Measurements from ENCODE around the gene ELMO3.

DNA sequence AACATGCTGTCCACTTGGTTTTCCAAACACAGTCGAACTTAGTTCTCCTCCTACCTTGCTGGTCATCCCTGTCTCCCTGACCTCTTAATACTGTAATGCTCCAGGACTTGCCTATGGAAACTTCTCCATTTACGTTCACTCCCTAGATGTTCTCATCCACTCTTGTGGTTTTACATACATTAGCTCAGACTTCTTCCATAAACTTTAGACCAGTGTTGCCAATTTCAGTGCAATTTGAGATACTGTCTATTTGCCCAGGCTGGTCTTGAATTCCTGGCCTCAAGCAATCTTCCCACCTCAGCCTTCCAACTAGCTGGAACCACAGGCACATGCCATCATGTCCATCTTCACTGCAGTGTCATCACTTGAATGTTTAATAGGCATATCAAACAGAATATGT, 16.6 kb upstream of the ELMO3 start:
- no peak for TF ChIP-seq MAZ (IDR thresholded peaks at IDR 0.05; ENCODE audit: borderline replicate concordance, low read depth, low read length)
- TF ChIP-seq, protein P1, sequence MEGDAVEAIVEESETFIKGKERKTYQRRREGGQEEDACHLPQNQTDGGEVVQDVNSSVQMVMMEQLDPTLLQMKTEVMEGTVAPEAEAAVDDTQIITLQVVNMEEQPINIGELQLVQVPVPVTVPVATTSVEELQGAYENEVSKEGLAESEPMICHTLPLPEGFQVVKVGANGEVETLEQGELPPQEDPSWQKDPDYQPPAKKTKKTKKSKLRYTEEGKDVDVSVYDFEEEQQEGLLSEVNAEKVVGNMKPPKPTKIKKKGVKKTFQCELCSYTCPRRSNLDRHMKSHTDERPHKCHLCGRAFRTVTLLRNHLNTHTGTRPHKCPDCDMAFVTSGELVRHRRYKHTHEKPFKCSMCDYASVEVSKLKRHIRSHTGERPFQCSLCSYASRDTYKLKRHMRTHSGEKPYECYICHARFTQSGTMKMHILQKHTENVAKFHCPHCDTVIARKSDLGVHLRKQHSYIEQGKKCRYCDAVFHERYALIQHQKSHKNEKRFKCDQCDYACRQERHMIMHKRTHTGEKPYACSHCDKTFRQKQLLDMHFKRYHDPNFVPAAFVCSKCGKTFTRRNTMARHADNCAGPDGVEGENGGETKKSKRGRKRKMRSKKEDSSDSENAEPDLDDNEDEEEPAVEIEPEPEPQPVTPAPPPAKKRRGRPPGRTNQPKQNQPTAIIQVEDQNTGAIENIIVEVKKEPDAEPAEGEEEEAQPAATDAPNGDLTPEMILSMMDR (conservative IDR thresholded peaks at IDR 0.05; ENCODE audit: low read depth, low read length) = no peak
- TF ChIP-seq FOS (IDR thresholded peaks at IDR 0.05; ENCODE audit: low read depth, low read length) = no peak
- TF ChIP-seq, protein P2, sequence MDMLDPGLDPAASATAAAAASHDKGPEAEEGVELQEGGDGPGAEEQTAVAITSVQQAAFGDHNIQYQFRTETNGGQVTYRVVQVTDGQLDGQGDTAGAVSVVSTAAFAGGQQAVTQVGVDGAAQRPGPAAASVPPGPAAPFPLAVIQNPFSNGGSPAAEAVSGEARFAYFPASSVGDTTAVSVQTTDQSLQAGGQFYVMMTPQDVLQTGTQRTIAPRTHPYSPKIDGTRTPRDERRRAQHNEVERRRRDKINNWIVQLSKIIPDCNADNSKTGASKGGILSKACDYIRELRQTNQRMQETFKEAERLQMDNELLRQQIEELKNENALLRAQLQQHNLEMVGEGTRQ (IDR thresholded peaks at IDR 0.05; ENCODE audit: low read depth, low read length) = no peak
- TF ChIP-seq POLR2A (IDR thresholded peaks at IDR 0.05; ENCODE audit: low read depth, low read length) = no peak
- no peak for TF ChIP-seq RCOR1 (IDR thresholded peaks at IDR 0.05; ENCODE audit: insufficient replicate concordance, low read length)
- TF ChIP-seq RFX5 (IDR thresholded peaks at IDR 0.05; ENCODE audit: low read depth, low read length) = no peak
- no peak for TF ChIP-seq MXI1 (IDR thresholded peaks at IDR 0.05; ENCODE audit: borderline replicate concordance, low read depth, low read length)
- TF ChIP-seq MAFK (IDR thresholded peaks at IDR 0.05; ENCODE audit: low read depth, low read length) = no peak
- TF ChIP-seq RAD21 (IDR thresholded peaks at IDR 0.05; ENCODE audit: low read length) = no peak
- TF ChIP-seq SMC3 (IDR thresholded peaks at IDR 0.05; ENCODE audit: low read depth, low read length) = no peak
- no peak for TF ChIP-seq NFE2L2 (IDR thresholded peaks at IDR 0.05; ENCODE audit: low read depth, low read length)
- no peak for TF ChIP-seq CEBPB (IDR thresholded peaks at IDR 0.05; ENCODE audit: low read depth, low read length)
- no peak for TF ChIP-seq CHD1 (IDR thresholded peaks at IDR 0.05; ENCODE audit: low read depth, low read length)

Measured in IMR-90 (cell line).